Glomerular visceral epithelial cell (primary cell): ENCODE data around the gene TENT4A.

Experiments
- DNase-seq: peaks from one replicate; pipeline ENCODE4 v3.0.0-alpha.2; 2016; ENCODE audit errors: extremely low spot score

Gene TENT4A

GRCh38 chr5:6750142-6750840 is 37.1 kb downstream of the TENT4A start:
- no peak for DNase-seq

GRCh38 chr5:6750951-6751685 is 37.9 kb downstream of the TENT4A start:
- DNase-seq: no peak

- DNase-seq: no peak
Observed at GRCh38 chr5:6752236-6752635, 39.0 kb downstream of the TENT4A start.

GRCh38 chr5:6752782-6753181 is 39.5 kb downstream of the TENT4A start:
- no peak for DNase-seq

GRCh38 chr5:6753851-6754250 is 40.6 kb downstream of the TENT4A start:
- no peak for DNase-seq

GRCh38 chr5:6754766-6755165 is 41.5 kb downstream of the TENT4A start:
- no peak for DNase-seq

- DNase-seq: no peak
Observed at GRCh38 chr5:6755519-6755918, 42.3 kb downstream of the TENT4A start.

GRCh38 chr5:6755941-6756340 is 42.7 kb downstream of the TENT4A start:
- DNase-seq: no peak

GRCh38 chr5:6757414-6757969 is 44.3 kb downstream of the TENT4A start:
- DNase-seq: no peak

- DNase-seq: no peak
Observed at GRCh38 chr5:6758236-6758635, 45.0 kb downstream of the TENT4A start.

GRCh38 chr5:6758706-6759105 is 45.5 kb downstream of the TENT4A start:
- no peak for DNase-seq

- DNase-seq: peak; percentile 93
Observed at GRCh38 chr5:6759401-6759800, 46.2 kb downstream of the TENT4A start.

- no peak for DNase-seq
Observed at GRCh38 chr5:6759983-6760382, 46.8 kb downstream of the TENT4A start.

- DNase-seq: no peak
Observed at GRCh38 chr5:6760686-6761085, 47.5 kb downstream of the TENT4A start.

- no peak for DNase-seq
Observed at GRCh38 chr5:6761333-6761732, 48.1 kb downstream of the TENT4A start.

GRCh38 chr5:6762116-6762515 is 48.9 kb downstream of the TENT4A start:
- no peak for DNase-seq

- no peak for DNase-seq
Observed at GRCh38 chr5:6762697-6763096, 49.5 kb downstream of the TENT4A start.

GRCh38 chr5:6763191-6763590 is 50.0 kb downstream of the TENT4A start:
- DNase-seq: no peak

GRCh38 chr5:6765612-6766525 is 52.6 kb downstream of the TENT4A start:
- peak; percentile 89 for DNase-seq

GRCh38 chr5:6766604-6767093 is 53.4 kb downstream of the TENT4A start:
- peak; percentile 99 for DNase-seq

GRCh38 chr5:6767481-6768063 is 54.3 kb downstream of the TENT4A start:
- no peak for DNase-seq
